Middle frontal gyrus (tissue), 1 donor: Measurements from ENCODE around the gene OR2A5.
"Not testable (repeated sequence)": the region's sequence is repeated elsewhere in the genome, so short reads cannot be mapped to it uniquely, and the experiment has no call there.

ENCODE experiments used
- DNase-seq: peaks from one replicate; pipeline ENCODE4 v3.0.0-alpha.2; 2015; ENCODE audit warnings: low spot score; ENCODE audit errors: extremely low spot score

Gene OR2A5

DNA sequence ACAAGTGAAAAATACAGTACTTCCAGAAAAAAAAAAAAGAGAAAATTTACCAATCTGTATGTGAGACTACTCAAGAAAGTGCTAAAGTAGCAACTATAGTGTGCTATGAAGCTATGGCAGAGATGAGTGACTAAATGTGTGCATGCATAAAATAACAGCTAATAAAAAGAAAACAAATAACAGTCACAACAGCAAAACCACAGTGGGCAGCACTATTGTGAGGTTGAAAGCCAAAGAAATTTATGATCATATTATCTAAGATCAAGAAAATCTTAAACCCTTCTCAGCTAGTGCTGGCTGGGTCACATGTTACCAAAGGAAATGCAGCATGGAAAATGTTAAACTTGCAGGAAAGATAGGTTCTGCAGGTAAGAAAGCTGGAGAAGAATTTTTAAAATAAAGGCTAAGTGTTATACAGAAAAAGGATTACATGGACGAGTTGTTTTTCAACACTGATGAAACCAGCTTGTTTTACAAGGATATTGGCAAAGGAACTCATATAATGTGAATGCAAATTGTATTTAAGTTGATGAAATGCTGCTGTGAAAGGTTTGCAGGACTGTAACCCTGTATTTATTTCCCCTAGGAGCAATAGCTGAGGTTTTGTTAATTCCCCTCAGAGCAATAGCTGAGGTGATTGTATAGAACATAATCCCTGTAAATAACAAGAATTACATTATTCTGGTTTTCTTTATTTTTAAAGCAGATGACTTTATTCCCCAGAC, 15.6 kb upstream of the OR2A5 start:
- DNase-seq: no peak

DNA sequence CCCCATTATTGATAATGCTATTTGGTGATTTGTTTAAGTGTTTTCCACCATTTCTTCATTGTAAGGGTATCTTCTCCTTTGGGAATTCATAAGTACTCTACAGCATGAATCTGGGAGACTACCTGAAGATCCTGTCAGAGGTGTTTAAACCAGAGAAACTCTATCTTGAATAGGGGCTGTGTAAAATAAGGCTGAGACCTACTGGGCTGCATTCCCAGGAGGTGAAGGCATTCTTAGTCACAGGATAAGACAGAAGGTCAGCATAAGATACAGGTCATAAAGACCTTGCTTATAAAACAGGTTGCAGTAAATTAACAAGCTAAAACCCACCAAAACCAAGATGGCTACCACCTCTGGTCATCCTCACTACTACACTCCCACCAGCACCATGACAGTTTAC, 13.4 kb upstream of the OR2A5 start:
- no peak for DNase-seq

DNA sequence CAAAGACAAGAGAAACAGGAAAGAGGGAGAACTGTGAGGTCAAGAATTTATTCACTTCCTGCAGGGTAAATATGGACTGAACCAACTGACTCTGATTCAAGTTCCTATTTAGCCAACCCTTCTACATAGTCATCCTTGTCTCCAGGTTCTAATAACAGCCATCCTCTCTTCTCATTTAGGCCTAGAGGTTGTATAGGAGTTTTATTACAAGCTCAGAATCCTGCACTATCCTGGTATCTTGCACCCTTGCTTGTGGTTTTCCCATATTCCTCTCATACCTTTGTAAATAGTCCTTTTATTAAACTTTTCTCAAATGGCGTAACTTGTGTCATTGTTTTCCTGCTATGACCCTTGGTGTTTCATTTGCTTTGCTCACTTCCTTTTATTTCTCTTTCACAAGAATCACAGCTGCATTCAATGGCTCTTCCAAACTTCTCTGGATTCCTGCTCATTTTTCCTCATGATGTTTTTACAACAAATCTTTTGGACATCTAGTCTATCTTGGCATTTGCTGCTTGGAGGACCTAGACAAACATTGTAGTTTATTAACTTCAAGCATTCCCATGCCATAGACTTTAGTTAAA, 12.4 kb upstream of the OR2A5 start:
- no peak for DNase-seq

DNA sequence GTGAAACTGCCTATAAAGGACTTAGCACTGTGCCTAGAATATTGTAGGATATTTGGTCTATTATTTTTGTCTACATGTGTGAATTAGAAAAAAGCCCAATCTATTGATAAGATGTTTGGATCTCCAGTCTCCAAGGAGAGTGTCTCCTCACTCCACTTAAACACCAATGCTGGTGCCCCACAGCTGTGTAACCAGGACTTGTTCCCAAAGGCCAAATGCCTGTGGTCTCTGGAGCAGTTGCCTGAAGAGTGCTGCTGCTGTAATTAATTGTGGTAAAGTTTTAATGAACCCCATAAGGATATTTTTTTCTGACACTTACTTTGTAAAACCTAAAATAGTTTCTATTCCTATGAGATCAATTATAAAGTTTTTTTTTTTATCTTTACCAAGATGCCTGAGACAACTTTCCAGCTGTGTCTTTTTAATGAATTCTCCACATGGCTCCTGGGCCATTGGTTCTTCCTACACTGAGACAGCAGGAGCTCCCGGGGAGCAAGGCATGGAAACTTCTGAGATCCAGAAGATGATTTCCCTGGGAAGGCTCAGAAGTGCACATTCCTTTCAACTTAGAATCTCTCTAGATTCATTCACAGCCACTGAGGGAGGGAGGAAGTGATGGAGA, 11.2 kb upstream of the OR2A5 start:
- DNase-seq: no peak

DNA sequence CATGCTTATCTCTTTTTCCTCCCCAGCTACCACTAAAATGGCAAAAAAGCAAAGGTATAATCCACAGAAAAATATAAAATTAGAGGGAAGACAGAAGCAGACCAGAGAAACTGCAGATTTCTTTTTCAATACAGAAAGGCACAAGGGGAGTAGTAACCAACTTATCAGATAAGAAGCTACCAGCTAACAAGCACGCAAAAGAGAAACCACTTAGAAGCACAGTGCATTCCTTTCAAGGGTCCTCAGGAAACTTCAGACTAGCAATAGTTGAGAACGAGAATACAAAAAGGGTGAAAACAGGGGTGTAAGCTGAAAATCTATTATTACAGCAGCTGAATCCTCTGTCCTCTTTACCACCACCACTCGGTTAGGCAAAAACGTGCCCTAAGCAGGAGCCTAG, 9.9 kb upstream of the OR2A5 start:
- no peak for DNase-seq

DNA sequence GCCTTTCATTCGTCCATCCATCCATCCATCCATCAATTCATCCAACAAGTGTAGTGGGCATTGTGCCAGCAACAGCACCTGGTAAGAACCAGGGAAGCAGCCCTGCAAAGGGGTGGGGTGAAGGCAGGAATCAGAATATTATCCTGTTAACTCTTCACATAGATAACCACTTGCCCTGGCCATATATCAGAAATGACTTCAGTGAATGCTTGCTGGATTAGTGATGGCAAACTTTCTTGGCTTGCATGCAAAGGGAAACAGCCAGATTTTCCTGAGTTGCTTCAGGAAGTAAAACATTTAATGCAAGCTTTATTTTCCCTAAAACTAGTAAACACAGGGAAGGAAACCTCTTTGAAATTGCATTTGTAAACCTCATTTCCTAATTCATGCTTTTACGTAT, 743 bp downstream of the OR2A5 start:
- DNase-seq: no peak

DNA sequence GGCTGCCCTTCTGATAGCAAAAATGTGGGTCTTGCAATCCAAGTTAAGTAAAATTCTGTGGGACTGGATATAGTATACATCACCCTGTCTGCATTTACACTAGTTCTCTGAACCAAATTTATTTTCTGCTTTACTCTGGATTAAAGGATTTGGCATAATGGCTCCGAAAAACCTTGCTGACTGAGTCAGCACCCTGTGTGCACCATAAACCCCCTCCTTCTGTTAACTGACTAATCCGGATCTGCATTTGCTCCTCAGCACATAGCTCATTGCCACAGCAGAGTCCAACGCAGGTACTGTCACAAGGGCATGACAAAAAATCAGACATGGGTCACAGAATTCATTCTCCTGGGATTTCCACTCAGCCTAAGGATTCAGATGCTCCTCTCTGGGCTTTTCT, 1.3 kb downstream of the OR2A5 start:
- DNase-seq: no peak

DNA sequence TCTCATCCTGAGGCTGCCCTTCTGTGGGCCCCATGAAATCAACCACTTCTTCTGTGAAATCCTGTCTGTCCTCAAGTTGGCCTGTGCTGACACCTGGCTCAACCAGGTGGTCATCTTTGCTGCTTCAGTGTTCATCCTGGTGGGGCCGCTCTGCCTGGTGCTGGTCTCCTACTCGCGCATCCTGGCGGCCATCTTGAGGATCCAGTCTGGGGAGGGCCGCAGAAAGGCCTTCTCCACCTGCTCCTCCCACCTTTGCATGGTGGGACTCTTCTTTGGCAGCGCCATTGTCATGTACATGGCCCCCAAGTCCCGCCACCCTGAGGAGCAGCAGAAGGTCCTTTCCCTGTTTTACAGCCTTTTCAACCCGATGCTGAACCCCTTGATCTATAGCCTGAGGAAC, 2.1 kb downstream of the OR2A5 start:
- not testable (repeated sequence) for DNase-seq

DNA sequence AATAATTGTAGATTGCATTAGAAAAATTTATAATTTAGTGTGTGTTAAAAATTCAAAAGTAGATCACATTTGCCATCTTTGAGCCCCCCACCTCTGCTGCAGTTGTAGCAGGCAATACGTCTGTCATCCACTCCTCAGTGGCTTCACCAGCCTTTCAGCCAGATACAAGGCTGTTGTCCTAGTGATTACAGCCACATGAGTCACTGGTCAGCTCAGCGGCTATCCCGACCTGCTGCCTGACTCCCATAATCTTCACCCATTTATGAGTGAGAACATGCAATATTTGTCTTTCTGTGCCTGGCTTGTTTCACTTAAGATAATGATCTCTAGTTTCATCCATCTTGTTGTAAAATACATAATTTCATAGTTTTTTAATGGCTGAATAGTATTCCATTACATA, 9.2 kb downstream of the OR2A5 start:
- no peak for DNase-seq

DNA sequence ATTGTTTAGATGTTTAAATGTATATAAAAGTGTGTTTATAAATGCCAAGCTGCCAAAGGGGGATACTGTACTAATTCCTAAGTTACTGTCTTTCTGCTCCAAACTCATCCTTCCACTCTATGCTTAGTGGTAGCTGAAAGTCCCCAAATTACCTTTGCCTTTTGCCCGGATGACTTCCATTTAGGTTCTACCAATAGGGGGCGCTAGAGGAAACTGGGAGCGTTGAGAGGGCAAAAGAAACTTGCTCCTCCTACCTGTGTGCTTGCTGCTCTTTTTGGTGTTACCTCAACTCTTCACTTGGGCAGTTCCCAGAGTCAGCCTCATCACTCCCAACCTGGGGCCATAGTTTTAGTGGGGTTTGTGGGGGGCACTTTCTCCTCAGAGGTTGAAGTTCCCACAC, 15.0 kb downstream of the OR2A5 start:
- no peak for DNase-seq

DNA sequence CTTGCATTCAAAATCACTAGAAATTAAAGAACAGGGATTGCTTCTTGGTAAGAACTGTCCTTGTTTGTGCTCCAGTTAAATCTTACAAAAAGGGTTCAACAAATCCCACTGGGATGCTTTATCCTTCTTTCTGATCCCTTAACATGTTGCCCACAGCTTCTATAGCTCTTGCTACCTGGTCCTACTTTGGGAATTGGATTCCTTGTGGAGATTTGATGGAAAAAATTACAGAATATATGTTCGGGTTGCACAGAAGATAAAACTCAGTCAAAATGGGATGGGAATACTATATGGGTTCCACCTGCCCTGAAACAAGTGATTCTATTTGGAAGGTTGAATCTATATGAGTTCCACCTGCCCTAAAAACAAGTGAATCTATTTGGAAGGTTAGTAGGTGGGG, 20.8 kb downstream of the OR2A5 start, which contains the start of gene OR2A25:
Gene OR2A25 (plus strand): TSS at position 301 of the 400 bp plus-strand sequence. CDS start 4,409 bp downstream, outside the sequence.
- no peak for DNase-seq

DNA sequence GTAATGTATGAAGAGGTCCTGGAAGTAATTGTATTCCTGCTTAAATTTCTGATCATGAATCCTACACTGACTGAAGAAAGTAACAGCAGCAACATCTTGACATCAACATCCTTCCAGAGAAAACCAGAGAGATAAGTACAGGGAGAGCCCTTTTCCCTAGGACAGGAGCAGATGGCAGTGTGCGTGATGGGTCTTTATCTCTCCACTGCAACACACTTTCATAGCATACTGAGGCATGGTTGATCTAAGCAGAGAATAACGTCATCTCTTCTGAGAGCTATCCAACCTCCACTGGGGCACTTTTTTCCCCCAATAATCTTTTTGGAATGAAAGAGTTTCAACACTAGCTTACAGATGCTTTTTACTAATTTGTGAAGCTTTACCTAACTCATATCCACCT, 21.2 kb downstream of the OR2A5 start:
- DNase-seq: no peak

DNA sequence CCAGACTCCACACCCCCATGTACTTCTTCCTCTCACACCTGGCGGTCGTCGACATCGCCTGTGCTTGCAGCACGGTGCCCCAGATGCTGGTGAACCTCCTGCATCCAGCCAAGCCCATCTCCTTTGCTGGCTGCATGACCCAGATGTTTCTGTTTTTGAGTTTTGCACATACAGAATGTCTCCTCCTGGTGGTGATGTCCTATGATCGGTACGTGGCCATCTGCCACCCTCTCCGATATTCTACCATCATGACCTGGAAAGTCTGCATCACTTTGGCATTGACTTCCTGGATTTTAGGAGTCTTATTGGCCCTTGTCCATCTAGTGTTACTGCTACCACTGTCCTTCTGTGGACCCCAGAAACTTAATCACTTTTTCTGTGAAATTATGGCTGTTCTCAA, 25.6 kb downstream of the OR2A5 start:
- DNase-seq: no peak

DNA sequence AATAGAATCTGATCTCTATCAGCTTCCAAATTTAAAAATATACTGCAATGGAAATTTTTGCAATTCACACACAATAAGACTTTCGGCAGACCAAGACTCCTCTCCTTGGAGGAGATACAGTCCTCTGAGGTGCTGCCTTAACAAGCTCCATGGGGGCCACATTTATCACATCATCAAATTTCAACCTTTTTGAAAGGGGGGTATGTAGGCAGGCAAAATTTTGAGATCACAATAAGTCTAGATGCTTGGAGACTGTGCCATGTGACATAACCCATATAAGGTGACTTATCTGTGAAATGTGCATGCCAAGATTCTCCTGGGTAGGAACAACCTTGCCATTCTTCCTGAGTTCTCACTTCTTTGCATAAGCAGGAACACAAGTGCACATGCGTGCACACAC, 37.2 kb downstream of the OR2A5 start, which contains the start of gene OR2A12:
Gene OR2A12 (plus strand): TSS at position 301 of the 400 bp plus-strand sequence. CDS start 8,830 bp downstream, outside the sequence.
- no peak for DNase-seq

DNA sequence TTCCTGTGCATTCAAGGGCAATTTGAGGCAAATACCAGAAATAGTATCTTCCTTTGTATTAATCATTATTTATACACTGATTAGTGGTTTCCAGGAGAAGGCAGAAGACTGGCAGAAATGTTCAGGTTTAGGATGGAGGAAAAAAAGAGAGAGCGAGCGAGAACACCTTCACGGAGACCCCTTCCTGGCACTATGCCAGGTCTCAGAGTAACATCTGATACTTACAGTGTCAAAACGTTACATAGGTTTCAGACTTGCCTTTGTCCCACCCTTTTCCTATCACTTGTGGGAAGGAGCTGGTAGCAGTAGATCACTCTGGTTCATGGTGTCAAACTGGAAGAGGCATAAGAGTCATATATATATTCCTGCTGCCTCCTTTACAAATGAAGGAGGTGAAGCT, 38.0 kb downstream of the OR2A5 start:
- no peak for DNase-seq

DNA sequence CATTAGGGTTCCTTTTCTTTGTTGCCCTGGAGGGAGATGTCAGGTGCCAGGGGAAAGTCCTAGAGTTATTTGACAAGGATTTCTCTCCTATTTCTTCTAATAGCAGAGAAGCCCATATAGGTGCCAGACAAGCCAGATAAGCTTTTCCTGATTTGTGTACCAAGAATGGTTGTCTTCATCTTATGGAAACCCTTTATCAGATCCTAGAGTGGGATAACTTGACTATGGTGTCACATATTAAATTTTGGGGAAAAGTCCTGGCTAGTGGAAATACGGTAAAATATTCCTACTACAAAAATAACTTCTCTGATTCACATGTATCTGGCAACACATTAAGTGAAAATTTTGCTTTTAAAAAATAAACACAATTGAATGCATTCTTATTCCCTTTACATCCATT, 38.5 kb downstream of the OR2A5 start:
- no peak for DNase-seq

DNA sequence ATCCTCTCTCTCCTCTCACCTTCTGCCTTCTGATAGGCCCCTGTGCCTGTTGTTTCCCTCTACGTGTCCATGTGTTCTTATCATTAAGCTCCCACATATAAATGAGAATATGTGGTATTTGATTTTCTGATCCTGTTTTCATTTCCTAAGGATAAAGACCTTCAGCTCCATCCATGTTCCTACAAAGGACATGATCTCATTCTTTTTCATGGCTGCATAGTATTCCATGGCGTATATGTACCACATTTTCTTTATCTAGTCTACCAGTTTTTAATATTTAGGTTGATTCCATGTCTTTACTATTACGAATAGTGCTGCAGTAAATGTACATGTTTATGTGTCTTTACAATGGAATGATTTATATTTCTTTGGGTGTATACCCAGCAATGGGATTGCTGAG, 41.9 kb downstream of the OR2A5 start:
- no peak for DNase-seq

DNA sequence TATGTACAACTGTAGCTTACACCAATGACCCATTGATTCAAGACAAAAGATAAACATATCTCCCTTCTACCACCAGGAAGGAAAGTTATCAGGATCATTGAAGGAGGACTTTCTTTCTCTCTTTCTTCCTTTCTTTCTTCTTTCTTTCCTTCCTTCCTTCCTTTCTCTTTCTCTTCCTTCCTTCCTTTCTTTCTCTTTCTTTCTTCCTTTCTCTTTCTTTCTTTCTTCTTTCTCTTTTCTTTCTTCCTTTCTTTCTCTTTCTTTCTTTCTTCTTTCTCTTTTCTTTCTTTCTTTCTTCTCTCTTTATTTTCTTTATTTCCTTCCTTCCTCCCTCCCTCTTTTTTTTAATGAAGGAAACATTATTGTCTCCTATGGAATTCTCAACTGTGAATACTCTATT, 50.0 kb downstream of the OR2A5 start:
- no peak for DNase-seq

DNA sequence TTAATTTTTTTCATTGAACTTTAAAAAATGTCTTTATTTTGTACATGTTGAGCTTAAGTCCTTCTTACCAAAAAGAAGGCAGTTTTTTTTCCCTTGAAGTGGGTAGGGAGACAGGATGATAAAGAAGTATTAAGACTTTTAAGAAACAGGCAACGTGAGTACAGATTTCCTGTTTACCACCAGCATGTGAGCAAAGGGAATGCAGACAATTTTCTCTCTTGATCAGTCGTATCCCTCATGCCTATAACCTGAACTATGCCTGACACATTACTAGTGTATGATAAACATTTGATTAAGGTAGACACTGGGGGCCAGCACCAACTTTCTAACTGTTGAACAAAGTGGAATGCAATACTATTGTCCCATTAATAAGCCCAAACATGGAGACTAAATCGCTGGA, 51.9 kb downstream of the OR2A5 start:
- no peak for DNase-seq

DNA sequence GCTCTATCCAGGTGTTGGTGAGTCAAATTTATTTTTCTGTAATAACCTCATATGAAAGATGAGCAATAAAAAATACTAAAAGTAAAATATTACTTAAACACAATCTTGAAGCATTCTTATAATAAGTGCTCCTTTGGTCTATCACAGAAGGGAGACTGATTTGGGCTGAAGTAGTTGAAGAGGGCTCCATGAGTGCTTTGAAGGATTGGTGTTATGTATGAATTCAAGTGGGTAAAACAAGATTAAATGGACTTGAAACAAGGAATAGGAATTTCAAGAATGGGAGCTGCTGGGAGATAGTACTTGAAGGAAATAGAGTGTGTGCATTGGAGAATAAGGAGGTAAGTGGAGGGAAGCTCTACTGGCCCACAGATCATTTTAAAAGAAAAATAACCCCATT, 53.3 kb downstream of the OR2A5 start:
- DNase-seq: no peak

DNA sequence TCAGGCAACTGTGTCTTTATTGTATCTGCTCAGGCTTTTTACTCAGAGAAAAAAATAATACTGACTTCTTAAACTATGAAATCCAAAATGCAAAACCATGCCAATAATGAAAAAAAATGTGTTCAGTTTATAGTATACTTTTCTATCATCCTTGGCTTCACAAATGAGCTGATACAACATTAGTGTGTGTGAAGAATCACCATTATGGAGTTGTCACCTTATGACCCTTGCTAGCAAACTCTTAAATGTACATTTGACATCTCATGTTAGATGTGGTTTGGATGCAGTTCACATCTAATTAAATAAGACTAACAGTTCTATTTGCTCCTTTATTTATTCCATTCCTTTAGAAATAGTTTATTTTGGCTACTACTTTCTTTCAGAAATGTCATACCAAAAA, 56.5 kb downstream of the OR2A5 start:
- no peak for DNase-seq
